Brain microvascular endothelial cell (primary cell): Measurements from ENCODE around the gene SIGLEC9.

Experiments
- DNase-seq: peaks from one replicate; pipeline ENCODE4 v3.0.0-alpha.2; 2020
- H3K27ac ChIP-seq: fragments of 250-450 bp; sonication (Bioruptor Pico); 2 replicates; pipeline ENCODE4 v1.5.1; 2020; ENCODE audit warnings: mild to moderate bottlenecking, moderate library complexity
- H3K27me3 ChIP-seq: fragments of 250-450 bp; sonication (Bioruptor Pico); replicated peaks from 2 replicates; pipeline ENCODE4 v1.5.1; 2020; ENCODE audit warnings: mild to moderate bottlenecking
- H3K36me3 ChIP-seq: fragments of 250-450 bp; sonication (Bioruptor Pico); replicated peaks from 2 replicates; pipeline ENCODE4 v1.5.1; 2020; ENCODE audit warnings: mild to moderate bottlenecking
- H3K4me3 ChIP-seq: 2 replicates; pipeline ENCODE4 v1.5.1; 2011; ENCODE audit warnings: low read depth, mild to moderate bottlenecking, control low read depth, low read length, moderate library complexity
- in situ Hi-C: cut with HindIII; loops from 2 replicates; pipeline ENCODE4 v1.10.0; 2017; ENCODE audit warnings: low sequenced_read_pairs, low pct_ligation_motif_present
- TF ChIP-seq, protein P1 (sequence below): IDR thresholded peaks from 2 replicates; pipeline ENCODE4 v1.5.1; 2011; ENCODE audit warnings: low read depth, mild to moderate bottlenecking, moderate library complexity, low read length, control low read depth, inconsistent platforms; ENCODE audit errors: missing control alignments

SIGLEC9 gene

DNA sequence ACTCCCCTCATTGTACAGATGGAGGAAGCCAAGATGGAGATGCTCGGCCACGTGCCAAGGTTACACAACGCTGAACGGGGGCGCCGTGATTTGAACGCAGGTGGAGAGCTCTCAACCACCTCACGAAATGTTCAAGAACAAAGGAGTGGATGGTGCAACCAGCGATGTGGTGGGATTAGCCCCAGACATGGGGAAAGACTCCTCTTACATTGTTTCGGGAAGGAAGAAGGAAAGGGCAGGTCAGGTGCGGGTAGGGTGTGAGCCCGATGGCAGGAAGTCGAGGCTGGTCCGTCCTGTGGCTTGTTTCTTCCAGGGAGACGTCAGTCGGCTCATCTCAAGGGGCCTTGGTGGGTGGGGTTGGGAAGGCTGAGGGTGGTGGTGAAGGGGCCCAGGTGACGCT lies 34.9 kb upstream of the SIGLEC9 start:
- no peak overlapping the region for H3K27ac ChIP-seq
- H3K36me3 ChIP-seq: no peaks in the 10 kb centered on the region
- TF ChIP-seq, protein P1, sequence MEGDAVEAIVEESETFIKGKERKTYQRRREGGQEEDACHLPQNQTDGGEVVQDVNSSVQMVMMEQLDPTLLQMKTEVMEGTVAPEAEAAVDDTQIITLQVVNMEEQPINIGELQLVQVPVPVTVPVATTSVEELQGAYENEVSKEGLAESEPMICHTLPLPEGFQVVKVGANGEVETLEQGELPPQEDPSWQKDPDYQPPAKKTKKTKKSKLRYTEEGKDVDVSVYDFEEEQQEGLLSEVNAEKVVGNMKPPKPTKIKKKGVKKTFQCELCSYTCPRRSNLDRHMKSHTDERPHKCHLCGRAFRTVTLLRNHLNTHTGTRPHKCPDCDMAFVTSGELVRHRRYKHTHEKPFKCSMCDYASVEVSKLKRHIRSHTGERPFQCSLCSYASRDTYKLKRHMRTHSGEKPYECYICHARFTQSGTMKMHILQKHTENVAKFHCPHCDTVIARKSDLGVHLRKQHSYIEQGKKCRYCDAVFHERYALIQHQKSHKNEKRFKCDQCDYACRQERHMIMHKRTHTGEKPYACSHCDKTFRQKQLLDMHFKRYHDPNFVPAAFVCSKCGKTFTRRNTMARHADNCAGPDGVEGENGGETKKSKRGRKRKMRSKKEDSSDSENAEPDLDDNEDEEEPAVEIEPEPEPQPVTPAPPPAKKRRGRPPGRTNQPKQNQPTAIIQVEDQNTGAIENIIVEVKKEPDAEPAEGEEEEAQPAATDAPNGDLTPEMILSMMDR: no peak
- no peaks in the 10 kb centered on the region for H3K27me3 ChIP-seq
- no peak for DNase-seq
- in situ Hi-C loops: no loop called here
- H3K4me3 ChIP-seq: no peak overlapping the region

DNA sequence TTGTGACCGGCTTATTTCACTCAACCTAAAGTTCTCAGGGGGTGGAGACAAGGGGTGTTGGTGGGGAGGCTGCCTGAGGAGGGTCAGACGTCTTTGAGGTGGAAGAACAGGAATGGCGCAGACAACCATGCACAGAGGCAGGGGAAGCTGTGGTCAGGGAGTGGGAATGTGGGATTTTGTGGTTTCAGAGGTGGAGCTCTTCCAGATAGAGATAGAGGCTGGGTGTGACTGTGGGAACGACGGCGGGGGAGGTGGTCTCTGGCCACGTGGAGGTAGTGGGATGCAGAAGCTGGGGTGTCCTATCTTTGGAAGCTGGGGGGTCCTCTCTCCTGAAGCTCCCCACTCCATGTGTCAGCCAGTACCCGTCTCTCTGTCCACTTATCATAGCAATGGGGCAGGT lies 34.2 kb upstream of the SIGLEC9 start:
- no peaks in the 10 kb centered on the region for H3K27me3 ChIP-seq
- in situ Hi-C loops: no loop called here
- H3K4me3 ChIP-seq: no peak overlapping the region
- no peaks in the 10 kb centered on the region for H3K36me3 ChIP-seq
- TF ChIP-seq, protein P1: no peak
- DNase-seq: no peak
- H3K27ac ChIP-seq: no peak overlapping the region

DNA sequence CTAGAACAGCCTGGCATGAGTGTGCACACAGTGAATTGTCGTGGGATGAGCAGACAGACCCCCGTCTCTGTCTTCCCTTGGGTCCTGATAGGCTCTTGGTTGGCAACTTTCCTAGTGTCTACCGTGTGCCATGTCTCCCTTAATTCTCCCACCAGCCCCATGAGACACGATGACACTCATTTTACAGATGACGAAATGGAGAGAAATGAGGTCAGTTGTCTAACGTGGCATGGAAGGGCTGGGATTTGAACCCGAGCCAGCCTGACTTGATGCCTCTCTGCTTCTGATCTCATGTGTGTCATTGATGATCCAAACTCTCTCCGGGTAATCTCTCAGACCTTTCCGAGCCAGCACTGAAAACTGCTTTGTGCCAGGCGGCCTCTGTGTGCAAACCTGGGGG lies 33.6 kb upstream of the SIGLEC9 start:
- in situ Hi-C loops: no loop called here
- no peaks in the 10 kb centered on the region for H3K36me3 ChIP-seq
- no peaks in the 10 kb centered on the region for H3K27me3 ChIP-seq
- TF ChIP-seq, protein P1: no peak
- no peak overlapping the region for H3K4me3 ChIP-seq
- DNase-seq: no peak
- no peak overlapping the region for H3K27ac ChIP-seq

DNA sequence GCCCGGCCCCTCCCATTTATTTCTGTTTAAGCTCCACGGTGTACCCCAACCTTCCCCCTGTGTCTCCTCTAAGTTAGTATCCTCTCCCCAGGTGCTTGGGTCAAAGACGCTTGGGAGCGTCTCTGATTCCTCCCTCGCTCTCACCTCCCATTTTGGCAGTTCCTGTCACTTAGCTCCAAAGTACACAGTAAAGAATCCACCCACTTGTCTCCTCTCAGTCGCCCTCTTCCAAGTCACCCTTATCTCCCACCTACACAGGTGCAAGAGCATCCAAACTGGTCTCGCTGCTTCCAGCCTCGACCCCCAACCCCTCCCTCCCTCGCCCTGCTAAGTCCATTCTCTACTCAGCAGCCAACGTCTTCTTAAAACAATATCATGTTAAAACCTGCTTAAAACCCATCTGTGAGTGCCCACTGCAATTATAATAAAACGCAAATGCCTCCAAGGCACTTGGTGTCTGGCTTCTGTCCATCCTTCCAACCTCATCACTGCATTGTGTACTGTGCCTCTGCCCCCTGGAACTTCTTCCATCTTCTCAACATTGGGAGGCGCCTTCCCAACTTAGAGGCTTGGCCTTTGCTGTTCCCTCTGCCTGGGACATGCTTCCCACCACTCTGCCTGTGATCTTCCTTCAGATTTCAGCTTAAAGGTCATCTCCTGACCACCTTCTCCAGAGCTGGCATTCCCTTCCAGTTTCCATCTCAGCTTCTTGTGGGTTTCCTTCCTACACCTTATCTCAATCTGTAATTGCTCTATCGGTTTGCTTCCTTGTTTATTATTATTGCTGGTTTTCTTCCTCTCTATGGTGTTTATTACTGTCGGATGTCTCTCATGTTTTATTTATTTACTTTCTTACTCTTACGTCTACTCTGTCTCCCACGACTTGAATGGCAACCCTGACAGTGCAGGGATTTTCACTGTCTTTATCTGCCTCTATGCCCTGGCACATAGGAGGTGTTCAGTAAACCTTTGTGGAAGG lies 32.5 kb upstream of the SIGLEC9 start:
- Histone ChIP-seq H3K27me3 (no peaks in the 10 kb centered on the region), H3K27ac (no peak overlapping the region), H3K4me3 (no peak overlapping the region), H3K36me3 (no peaks in the 10 kb centered on the region)
- no peak for DNase-seq
- TF ChIP-seq, protein P1: no peak
- in situ Hi-C loops: no loop called here

DNA sequence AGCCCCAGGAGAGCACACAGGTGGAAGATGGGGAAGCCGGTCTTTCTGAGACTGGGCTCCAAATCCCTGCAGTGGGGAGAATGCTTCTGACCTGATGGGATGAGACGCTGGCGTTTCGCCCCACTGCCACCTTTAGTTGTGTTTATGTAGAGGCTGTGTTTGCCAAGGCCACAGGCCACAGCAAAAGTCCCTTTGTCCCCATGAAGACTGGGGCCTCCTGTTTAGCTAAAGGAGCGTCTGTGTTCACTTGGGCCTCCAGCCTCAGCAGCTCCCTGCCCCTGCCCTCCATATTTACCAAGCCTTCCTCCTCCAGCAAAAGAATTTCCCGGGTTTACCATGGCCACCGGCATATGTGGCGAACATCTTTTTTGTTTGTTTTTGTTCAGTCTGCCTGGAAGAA lies 31.6 kb upstream of the SIGLEC9 start:
- Histone ChIP-seq H3K36me3 (peaks cover 2% of the 10 kb centered on the region), H3K27ac (no peak overlapping the region), H3K4me3 (no peak overlapping the region), H3K27me3 (no peaks in the 10 kb centered on the region)
- TF ChIP-seq, protein P1: no peak
- no peak for DNase-seq
- in situ Hi-C loops: no loop called here
